Stimulated activated CD4-positive, alpha-beta T cell treated with anti-CD3 and anti-CD28 coated beads, Interleukin-15, amount 100 ng/mL, for 48 hours (primary cell): Measurements from ENCODE around the gene RGSL1.

Experiments used
- DNase-seq, 2 donors: peaks; one replicate each; pipeline ENCODE4 v3.0.0-alpha.2; 2020; ENCODE audit warnings: low read depth in 2 of 2

The RGSL1 gene

DNA sequence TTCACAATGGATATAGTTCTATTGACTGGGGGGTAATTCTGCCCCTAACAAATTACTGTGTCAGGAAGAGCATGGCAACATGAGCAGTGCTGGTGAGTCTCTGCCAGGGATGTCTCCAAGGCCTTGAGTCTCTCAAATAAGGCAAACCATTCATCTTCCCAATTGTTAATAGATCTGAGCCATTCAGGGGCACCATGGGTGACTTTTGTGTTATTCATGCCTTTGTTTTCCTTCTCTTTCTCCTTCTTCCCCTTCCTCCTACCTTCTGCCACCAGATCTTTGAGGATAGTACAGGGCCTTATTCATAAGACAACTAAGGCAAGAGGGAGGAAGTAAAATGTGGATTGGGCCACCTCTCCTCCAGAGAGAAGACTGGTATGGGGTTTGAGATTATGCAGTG lies at the start of gene RGSL1:
Gene RGSL1 (plus strand): TSS at position 60 of the 400 bp plus-strand sequence. CDS start 20 bp downstream, at position 80.
- DNase-seq, result no peak

DNA sequence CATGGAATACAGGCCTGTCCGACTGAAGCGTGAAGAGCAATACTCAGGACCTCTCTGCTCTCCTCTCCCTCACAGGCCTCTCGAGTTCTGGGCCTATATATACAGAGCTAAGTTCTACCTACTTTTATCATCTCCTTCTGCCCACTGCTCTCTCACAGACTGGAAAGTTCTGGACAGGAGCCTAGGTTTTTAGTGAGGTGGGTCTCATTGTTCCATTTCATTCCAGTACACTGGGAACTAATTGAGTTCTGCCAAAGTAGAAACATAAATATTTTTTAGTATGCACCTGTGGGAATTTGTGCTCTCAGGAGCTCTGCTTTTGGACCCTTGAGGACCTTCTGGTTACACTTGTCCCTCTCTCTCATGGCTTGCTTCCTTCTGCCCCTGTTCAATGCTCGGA lies 49.4 kb upstream of the RGSL1 start, which contains the start of gene TEDDM1:
Gene TEDDM1 (minus strand): TSS at position 101 of the 400 bp plus-strand sequence. CDS start 182 bp downstream, outside the sequence.
- DNase-seq, result no peak

DNA sequence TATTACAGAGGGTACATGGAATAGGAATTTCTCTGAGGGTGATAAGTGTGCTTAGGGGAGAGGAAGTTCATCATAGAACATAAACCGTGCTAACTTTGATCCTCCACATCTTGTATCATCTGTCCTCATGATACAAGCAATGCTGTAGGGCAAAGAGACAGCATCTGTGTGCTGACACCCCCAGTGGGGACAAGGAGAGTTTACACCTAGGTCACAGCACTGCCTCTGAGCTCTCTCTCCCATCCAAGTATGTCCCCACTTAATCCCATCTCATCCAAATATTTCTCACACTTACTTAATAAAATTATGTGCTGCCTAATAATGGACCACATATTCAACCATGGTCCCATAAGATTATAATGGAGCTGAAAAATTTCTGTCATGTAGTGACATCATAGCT lies 45.2 kb upstream of the RGSL1 start:
- no peak for DNase-seq

DNA sequence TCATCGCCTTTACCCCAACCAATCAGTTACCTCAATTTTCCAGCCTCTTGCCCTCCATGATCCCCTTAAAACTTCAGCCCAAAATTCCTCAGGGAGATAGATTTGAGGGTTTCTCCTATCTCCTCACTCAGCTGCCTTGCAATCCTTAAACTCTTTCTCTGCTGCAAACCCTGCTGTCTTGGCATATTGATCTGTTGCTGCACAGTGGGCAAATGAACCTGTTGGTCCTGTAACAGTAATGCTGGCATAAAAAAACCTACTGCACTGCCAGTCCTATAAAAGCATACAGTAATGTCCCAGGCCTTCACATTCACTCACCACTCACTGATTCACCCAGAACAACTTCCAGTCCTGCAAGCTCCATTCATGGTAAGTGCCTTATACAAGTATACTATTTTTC lies 44.4 kb upstream of the RGSL1 start:
- DNase-seq, result no peak

DNA sequence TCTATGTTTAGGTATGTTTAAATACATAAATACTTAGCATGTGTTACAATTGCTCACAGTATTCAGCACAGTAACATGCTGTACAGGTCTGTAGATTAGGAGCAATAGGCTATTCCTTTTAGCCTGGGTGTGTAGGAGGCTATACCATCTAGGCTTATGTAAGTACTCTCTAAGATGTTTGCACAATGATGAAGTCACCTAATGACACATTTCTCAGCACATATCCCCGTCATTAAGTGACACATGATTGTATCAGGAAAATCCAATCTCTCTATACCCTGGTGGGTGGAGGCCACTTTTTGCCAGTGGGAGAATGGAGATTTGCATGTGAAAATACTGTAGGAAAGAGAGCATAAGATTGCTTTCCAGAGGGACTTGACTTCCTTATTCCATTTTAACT lies 43.9 kb upstream of the RGSL1 start:
- DNase-seq, result no peak

DNA sequence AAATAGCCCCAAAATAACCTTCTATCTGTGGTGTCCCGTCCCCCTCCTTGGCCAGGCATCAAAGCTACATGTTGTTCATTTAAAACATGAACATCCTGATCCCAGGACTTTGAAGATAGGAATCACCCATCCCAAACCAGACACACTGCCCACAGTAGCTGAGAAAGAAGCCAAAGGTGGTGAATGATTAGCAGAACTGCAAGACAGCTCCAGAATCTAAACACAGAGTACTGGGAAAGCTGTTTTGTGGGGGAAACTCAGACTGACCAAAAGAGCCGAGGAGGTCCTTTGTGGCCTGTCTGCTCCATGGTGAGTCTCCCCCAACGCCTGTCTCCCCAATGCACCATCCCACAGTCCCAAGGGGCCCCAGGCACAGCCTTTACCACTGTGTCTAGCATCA lies 42.2 kb upstream of the RGSL1 start:
- DNase-seq, result no peak

DNA sequence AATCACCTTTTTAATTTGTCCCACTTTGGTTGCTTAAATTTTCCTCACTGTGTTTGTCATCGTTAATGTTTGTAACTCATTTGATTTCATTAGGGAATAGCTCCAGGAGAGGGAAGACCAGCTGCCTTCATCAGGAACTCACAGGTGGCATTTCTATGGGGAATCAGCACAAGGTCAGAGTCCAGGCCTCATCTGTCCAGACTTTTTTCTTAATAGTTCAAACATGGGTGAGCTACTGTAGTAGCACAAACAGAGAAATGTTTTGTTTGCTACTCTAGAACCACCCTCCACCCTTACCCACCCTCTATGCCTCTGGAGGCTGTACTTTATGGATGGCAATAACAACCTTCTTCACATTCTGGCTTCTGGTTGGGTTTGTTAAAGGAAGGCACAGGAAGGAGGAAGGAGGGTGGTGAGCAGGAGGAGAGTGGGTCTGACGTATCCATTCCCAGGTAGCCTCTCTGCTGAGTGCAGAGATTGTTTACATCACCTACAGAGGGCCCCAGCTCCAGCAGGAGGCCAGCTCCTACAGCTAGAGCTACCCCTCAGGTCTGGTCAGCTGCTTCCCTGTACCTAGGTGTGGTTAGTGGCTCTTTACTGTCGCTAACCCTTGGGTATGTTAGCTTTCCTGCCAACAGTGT lies 41.4 kb upstream of the RGSL1 start:
- DNase-seq, result no peak

DNA sequence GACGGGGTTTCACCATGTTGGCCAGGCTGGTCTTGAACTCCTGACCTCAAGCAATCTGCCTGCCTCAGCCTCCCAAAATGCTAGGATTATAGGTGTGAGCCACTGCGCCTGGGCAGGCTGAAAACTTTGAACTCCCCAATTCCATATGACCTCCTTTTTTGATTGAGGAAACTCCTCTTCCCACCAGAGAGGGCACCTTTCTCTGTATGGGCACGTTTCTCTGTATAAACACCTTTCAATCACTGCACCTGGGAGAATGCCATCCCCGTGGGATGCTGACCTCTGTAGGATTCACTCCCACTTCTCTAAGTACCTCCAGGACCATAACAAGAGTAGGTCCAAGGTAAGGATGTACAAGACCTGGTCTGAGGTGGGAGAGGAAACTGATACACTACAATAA lies 39.8 kb upstream of the RGSL1 start:
- no peak for DNase-seq

DNA sequence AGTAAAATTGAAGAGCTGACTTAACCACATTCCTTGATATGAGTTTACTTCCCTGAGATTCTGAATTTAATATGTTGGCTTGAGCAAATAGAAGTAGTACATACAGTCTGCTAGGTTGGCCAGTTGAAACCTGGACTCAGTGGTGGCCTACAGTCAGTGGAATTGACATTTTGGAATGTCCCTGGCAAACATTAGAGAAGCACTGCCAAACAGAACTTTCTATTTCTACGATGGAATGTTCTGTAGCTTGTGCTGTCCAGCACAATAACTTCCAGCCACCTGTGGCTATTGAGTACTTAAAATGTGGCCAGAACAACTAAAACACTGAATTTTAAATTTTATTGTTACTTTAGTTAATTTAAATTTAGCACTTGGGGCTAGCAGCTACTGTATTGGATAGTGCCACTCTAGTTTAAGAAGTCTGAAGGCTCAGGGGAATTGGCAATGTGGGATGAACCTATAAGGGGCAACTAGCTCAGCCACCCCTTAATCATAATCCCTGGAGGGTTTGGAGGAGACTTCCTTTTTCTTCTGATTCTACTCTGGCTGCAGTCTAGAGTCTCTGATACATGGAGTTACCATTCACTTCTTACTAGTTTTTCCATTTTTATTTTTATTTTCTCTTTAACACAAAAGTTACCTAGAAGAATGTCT lies 39.2 kb upstream of the RGSL1 start:
- no peak for DNase-seq

DNA sequence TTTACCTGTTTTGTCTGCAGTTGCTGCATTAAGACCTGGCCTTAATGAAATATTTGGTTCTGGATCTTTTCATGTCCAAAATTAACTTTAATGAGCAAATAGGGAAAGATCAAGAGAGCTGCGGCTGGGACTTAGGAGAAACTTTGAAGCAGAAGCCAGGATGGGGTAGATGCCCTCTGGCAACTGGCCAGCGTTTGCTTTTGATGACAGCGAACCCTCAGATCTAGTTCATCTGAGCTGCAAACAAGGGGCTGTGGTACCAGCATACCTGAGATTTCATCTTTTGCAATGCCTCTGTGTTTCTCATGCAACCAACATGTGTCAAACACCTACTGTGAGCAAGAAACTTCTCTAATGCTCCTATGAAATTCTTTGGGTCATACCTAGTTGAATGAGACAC lies 36.5 kb upstream of the RGSL1 start:
- no peak for DNase-seq

DNA sequence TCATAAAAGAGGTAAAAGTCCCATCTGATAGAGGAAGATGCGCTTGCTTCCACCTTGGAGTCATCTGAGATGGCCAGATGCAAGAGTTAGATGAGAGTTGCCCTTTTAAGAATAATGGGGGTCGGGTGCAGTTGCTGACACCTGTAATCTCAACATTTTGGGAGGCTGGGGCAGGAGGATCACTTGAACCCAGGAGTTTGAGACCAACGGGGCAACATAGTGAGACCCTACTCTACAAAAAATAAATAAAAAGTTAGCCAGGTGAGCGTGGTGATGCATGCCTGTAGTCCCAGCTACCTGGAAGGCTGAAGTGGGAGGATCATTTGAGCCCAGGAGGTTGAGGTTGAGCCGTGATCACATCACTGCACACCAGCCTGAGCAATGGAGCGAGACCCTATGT lies 36.0 kb upstream of the RGSL1 start:
- DNase-seq, result no peak

DNA sequence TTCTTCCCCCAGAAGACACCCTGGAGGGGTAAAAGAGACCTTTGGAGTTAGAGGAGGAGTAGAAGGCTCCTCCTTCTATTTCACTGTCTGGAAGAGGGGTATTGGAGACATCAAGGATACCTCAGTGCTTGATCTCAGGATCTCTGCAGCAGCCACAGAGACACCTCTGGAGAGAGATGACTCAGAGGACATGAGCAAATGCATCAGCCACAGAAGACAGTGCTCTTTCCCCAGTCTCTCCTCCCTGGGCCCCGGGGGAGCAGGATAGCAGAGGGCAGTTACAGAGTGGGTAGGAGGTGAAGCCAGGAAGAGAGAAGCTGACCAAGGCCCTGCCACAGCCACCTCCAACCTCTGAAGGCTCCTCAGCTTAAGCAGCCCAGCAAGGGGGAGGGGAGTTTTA lies 34.2 kb upstream of the RGSL1 start:
- no peak for DNase-seq

DNA sequence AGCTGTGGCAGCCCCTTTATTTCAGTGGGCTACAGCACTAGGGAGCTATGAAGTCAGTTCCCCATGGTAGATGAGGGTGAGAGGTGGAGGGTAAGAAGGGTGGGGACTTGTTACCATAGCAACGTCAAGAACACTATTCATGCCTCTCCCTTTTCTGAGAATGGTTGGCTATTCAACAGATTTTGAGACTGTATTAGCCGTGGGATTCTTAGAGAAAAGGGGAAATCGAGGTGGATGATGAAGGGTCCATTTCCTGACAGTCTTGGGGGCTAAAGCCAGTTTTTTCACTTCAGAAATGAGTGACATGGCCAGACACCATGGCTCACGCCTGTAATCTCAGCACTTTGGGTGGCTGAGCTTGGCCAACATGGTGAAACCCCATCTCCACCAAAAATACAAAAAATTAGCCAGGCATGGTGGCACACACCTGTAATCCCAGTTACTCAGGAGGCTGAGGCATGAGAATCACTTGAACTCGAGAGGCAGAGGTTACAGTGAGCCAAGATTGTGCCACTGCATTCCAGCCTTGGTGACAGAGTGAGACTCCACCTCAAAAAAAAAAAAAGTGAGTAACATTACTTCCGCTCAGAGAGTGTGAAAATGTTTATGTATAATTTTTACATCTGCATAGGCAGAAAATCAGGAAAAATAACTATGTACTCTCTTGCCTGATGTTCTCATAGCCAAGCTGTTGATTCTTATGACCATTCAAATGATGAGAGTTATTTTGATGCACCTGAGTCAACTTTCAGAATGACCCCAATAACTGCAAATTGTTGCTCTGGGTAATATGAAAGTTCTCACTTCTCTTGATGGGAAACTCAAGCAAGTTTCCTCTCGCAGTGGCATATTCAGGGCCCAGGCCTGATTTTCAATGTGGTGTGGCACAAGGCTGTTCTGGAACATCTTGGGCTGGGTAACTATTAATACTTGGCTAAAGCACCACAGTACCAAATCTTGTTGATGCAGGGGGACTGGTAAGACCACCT lies 23.2 kb upstream of the RGSL1 start:
- no peak for DNase-seq

DNA sequence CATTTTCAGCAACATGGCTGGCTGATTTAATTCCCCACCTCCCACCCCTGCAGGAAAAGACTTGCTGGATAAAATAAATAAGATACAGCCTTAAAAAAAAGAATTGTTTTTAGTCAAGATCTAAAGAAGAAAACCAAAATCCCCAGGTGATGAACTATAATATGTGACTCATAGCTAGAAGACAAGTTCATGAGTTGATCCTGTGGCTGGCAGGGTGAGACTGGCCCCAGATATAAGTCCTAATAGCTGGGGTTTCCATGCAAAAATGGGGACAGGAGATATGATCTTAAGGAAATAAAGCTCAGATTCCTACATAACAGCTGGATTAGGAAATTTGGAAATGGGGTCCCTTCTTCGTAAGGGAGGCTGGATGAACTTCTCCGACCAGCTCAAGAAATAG lies 21.9 kb upstream of the RGSL1 start:
- DNase-seq, result no peak

DNA sequence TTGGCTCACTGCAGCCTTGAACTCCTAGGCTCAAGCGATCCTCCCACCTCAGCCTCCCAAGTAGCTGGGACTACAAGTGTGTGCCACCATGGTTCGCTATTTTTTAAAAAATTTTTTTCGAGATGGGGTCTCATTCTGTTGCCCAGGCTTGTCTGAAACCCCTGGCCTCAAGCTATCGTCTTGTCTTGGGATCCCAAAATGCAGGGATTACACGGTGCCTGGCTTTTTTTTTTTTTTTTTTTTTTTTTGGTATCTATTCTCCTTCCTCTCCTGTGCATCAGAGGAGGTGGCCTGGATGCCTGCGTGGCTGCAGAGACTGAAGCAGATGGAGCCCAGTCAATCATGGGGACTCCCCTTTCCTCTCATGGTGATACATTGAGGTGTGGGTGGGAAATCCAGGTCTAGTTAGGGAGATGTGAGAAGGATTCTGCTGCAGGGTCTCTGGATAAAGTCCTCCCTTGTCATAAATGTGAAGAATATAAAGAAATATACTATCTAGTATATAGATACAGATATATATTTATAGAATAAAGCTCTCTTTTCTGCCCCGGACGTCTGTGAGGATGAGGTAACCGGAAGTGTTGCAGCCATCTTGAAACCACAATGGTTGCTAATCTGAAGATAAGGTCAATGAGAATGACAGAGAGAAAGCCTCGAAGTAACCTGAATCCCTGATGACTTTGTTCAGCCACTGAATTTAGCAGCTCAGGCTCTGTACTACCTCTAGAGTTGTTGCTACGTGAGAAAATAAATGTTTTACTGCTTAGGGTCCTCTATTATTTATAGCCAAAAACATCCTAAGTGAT lies 19.5 kb upstream of the RGSL1 start:
- DNase-seq, result peak; percentile 12 to 36

DNA sequence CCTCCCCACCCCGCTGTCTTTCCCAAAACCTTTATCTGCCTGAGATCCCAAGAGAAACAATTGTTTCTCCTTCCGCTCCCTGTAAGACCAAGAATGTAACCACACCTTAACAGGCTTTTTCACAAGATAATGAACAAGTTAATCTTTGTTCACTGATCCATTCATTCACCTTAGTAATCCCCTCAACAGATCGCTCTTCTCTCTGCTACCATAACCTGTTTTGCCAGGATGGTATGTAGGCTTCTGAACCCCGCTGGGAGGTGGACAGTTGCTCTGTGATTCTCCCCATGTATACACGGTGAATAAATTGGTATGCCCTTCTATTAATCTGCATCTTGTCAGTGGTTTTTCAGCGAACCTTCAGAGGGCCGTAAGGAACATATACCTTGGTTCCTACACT lies 18.7 kb upstream of the RGSL1 start:
- DNase-seq, result no peak

DNA sequence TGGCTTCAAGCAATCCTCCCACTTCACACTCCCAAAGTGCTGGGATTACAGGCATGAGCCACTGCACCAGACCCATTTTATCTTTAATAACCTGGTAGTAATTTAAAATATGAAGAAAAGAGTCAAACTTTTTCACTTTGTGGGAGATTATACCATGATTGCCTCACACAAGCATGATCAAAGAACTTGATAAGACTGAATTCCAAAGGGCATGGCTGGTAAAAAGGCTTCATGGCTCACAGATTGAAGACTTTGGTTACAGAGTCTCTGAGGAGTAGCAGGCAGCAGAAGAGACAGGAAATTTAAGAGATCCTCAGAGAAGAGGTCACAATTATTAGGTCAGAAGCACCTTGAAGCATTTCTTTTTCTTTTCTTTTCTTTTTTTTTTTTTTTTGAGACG lies 16.4 kb upstream of the RGSL1 start:
- no peak for DNase-seq

DNA sequence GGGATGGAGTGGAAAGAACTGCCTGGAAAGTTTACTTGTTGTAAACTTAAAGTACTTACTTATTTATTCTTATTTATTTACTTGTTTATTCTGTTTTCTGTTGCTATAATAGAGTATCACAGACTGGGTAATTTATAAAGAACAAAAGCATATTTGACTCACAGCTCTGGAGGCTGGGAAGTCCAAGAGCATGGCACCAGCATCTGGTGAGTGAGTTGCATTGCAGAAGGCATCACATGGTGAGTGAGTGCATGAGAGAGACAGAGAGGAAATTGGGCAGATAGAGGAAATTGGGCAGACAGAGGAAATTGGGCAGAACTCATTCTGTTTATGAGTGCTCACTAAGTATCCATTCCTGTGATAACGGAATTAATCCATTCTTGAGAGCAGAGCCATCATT lies 11.6 kb upstream of the RGSL1 start:
- no peak for DNase-seq

DNA sequence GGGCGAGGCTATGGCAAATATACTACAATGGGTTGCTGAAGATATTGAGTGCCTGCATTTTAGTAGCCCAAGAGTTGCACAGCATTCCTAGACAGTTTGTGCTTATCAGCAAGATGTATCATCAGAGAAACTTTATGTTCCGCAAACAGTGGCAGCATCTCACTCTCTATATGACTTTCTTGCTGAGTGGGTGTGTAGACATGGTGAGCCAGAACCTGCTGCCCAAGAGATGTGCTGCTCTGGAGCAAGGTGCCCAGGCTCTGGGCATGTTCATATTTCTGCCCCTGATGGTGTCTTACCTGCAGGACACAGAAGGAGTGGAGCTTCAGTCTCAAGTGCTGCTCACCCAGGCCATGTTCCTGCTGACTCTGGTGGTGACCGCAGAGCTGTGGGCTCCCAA lies 8.2 kb upstream of the RGSL1 start:
- no peak for DNase-seq

DNA sequence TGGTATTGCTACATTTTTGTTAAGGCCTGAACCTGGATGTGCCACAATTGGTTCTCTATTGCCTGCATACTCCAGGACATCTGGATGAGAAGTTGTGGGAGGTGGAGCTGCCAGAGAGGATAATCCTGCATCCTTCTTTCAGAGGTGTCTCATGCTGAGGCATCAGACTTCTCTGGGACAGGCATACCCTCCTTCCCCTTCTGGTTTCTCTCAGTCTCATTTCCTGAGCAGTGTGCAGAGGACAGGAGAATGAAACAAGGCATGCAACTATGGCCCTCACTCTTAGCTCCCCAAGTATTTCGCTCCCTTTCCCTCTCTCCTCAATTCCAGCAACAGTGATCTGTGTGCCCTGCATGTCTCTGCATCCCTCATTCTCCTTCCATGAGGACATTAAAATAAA lies 7.6 kb upstream of the RGSL1 start:
- DNase-seq, result no peak

DNA sequence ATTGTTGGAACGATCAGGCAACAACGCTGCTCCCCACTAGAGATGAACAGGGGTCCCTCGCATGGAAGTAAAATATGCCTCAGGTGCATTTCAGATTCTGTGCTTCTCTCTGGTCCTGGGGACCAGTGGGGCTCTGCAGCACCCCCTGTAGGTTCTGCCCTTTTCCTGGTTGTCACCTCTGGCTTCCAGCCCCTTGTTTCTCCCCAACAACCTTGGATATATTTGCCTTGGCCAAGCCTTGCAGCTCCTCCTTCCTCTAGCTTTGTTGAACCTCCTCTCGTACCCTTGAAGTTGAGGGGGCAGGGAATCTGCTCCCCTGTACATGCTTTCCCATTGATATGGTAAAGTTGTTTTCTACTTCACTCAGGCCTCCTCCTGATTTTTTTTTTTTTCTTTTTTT lies 5.4 kb upstream of the RGSL1 start:
- no peak for DNase-seq
